ENCODE measurements around the gene BNIP1.

GRCh38 chr5:173198049-173198448, 53.7 kb downstream of the BNIP1 start:
- TF ChIP-seq CTCF (IDR thresholded peaks at IDR 0.05; ENCODE audit: low read depth, low read length) (no peak), EZH2phosphoT487 (IDR thresholded peaks at IDR 0.05; ENCODE audit: low read depth) (no peak)

Measured in OCI-LY3 (cell line).